ENCODE results near the gene IFIT2. TPM values are rescaled to one million over a fixed set of nuclear protein-coding genes. Genes with fewer than 3 reads are reported as not detected.
"Not testable (repeated sequence)": the region's sequence is repeated elsewhere in the genome, so short reads cannot be mapped to it uniquely, and the experiment has no call there.

IFIT2 gene
- total RNA-seq, 2 experiments from 2014 or later: 36.9 to 38.9 TPM

GRCh38 chr10:89327803-89328441 lies 26.1 kb downstream of the IFIT2 start, which contains the start of gene IFIT3:
Gene IFIT3, plus strand, starts transcription at chr10:89327997. Its CDS starts 77 bp downstream, at chr10:89328074.
- no peak for TF ChIP-seq CTCF (IDR thresholded peaks at IDR 0.05)
- Mint-ChIP-seq H3K4me1 (ENCODE audit: low read depth) (peaks cover 47% of the 10 kb centered on the region), H3K27me3 (no peaks in the 10 kb centered on the region), H3K27ac (peak within 1 kb of the TSS; percentile 63), H3K4me3 (peak within 1 kb of the TSS; percentile 86), H3K9me3 (no peaks in the 10 kb centered on the region), H3K36me3 (ENCODE audit: low read depth) (peaks cover 5% of the 10 kb centered on the region)
- no peaks in the 10 kb centered on the region for H3K9me3 ChIP-seq (ENCODE audit: control insufficient read depth in 1 of 2, insufficient read depth in 1 of 2, low read length in 2 of 2)
- POLR2A ChIA-PET: interaction anchor here (0.7 to 1.7 kb wide), 7 partner anchors 17 to 76 kb away, joined by 3 to 25 read pairs (median 3); partner anchors contain the start of genes IFIT1, IFIT2 and LIPA
- CTCF ChIA-PET: interaction anchor here (0.8 to 1.0 kb wide), 2 partner anchors 42 to 69 kb away, joined by 3 read pairs; no protein-coding TSS in a partner anchor
- peak; percentile 43 for ATAC-seq (ENCODE audit: poor library complexity)
- intact Hi-C loops (cut with DNase I, micrococcal nuclease): no loop called here
- peaks cover 45% of the 10 kb centered on the region for H3K4me1 ChIP-seq (ENCODE audit: insufficient read depth, low read length)
- DNase-seq: peak in 5 of 14 experiments; percentile 28 to 69 (median 62)
- H3K36me3 ChIP-seq (ENCODE audit: insufficient read depth, low read length): no peaks in the 10 kb centered on the region
- H3K27me3 ChIP-seq (ENCODE audit: control insufficient read depth in 1 of 2, insufficient read depth in 2 of 2, low read length in 2 of 2): no peaks in the 10 kb centered on the region
- peak within 1 kb of the TSS; percentile 62 for H3K4me3 ChIP-seq (ENCODE audit: low read length)
- H3K27ac ChIP-seq (ENCODE audit: low read depth in 1 of 2, low read length in 2 of 2): peak within 1 kb of the TSS; percentile 30 to 32

- H3K27me3 Mint-ChIP-seq: no peaks in the 10 kb centered on the region
- no peaks in the 10 kb centered on the region for H3K27me3 ChIP-seq (ENCODE audit: control insufficient read depth in 1 of 2, insufficient read depth in 2 of 2, low read length in 2 of 2)
- H3K4me1 Mint-ChIP-seq (ENCODE audit: low read depth): peaks cover 58% of the 10 kb centered on the region
- no peak for TF ChIP-seq CTCF (IDR thresholded peaks at IDR 0.05)
- ChIA-PET POLR2A (no interaction called here), CTCF (no interaction called here)
- H3K9me3 ChIP-seq (ENCODE audit: control insufficient read depth in 1 of 2, insufficient read depth in 1 of 2, low read length in 2 of 2): no peaks in the 10 kb centered on the region
- no peaks in the 10 kb centered on the region for H3K36me3 ChIP-seq (ENCODE audit: insufficient read depth, low read length)
- peak overlapping the region; percentile 63 for H3K27ac Mint-ChIP-seq
- no peak overlapping the region for H3K27ac ChIP-seq (ENCODE audit: low read depth in 1 of 2, low read length in 2 of 2)
- no peaks in the 10 kb centered on the region for H3K9me3 Mint-ChIP-seq
- H3K36me3 Mint-ChIP-seq (ENCODE audit: low read depth): peaks cover 5% of the 10 kb centered on the region
- DNase-seq: no peak
- intact Hi-C loops (cut with DNase I, micrococcal nuclease): no loop called here
- H3K4me3 ChIP-seq (ENCODE audit: low read length): no peak overlapping the region
- H3K4me1 ChIP-seq (ENCODE audit: insufficient read depth, low read length): peaks cover 58% of the 10 kb centered on the region
- peak overlapping the region; percentile 86 for H3K4me3 Mint-ChIP-seq
- no peak for ATAC-seq (ENCODE audit: poor library complexity)
Measured at GRCh38 chr10:89329151-89329550, 27.3 kb downstream of the IFIT2 start.

- H3K27me3 ChIP-seq (ENCODE audit: control insufficient read depth in 1 of 2, insufficient read depth in 2 of 2, low read length in 2 of 2); H3K27ac ChIP-seq (ENCODE audit: low read depth in 1 of 2, low read length in 2 of 2); H3K27me3 Mint-ChIP-seq; H3K36me3 ChIP-seq (ENCODE audit: insufficient read depth, low read length); H3K36me3 Mint-ChIP-seq (ENCODE audit: low read depth); H3K9me3 ChIP-seq (ENCODE audit: control insufficient read depth in 1 of 2, insufficient read depth in 1 of 2, low read length in 2 of 2); DNase-seq; H3K4me3 ChIP-seq (ENCODE audit: low read length); ATAC-seq (ENCODE audit: poor library complexity); H3K9me3 Mint-ChIP-seq; POLR2A ChIA-PET; CTCF ChIA-PET: not testable (repeated sequence)
- intact Hi-C loops (cut with DNase I, micrococcal nuclease): loop anchor here in 1 of 2 experiments (2.0 kb wide), 1 partner anchor 23 kb away; no protein-coding TSS in a partner anchor
- Mint-ChIP-seq H3K27ac (peak overlapping the region; percentile 90), H3K4me3 (peak overlapping the region; percentile 55), H3K4me1 (ENCODE audit: low read depth) (peaks cover 63% of the 10 kb centered on the region)
- H3K4me1 ChIP-seq (ENCODE audit: insufficient read depth, low read length): peaks cover 66% of the 10 kb centered on the region
Measured at GRCh38 chr10:89330014-89330413, 28.2 kb downstream of the IFIT2 start.

Measured in CD4-positive, alpha-beta T cell (primary cell).